Raji (cell line): ENCODE results near the gene TBC1D2.

Experiments
- POLR2A ChIP-seq: IDR thresholded peaks from 2 replicates; pipeline ENCODE4 v1.6.1; 2011; ENCODE audit warnings: low read depth, low read length, control low read depth; ENCODE audit not compliant: insufficient read depth

TBC1D2 gene

DNA sequence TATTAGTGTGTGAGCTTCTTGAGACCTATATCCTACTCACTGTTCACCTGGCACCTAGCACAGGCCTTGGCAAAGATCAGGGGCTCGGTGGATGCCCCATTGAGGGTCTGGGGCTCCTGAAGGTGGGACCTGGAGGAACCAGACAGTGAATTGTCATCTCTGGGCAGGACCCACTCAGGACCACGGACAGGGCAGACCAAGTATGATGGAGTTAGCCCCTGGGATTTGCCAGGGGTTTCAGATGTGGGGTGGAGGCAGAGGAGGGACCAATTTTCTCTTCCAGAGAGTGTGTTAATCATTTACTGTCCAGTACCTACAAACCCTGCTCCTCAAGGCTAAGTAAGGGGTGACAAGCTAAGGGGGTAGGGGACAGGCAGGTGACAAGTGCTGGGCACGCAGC is 29.3 kb upstream of the TBC1D2 start:
- TF ChIP-seq POLR2A: no peak

DNA sequence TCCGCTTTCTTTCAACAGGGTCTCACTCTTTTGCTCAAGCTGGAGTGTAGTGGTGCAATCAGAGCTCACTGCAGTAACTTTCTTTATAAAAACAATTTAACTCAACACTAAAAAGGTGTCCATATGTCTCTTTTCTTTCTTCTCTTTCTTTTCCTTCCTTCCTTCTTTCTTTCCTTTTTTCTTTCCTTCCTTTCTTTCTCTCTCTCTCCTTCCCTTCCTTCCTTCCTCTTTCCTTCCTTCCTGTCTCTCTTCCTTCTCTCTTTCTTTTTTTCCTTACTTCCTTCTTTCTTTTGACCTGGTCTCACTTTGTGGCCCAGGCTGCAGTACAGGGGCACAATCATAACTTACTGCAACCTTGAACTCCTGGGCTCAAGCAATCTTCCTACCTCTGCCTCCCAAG is 25.8 kb upstream of the TBC1D2 start:
- TF ChIP-seq POLR2A: no peak

DNA sequence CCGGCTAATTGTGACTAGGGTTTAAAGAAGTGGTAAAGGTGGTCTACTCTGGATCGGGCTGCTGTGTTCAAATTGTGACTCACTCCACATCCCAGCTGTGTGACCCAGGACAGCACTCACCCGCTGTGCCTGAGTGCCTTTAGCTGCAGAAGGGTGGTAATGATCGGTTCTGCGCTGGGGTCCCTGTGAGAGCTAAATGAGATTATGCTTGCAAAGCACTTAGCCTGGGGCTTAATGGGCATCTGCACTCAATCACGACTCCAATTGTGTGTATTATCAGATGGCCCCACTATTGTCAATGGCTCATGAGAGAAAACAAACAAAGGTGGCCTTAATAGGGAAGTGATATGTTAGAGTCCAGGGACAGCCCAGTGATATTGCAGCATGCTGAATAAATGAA is 25.1 kb upstream of the TBC1D2 start:
- TF ChIP-seq POLR2A: no peak

DNA sequence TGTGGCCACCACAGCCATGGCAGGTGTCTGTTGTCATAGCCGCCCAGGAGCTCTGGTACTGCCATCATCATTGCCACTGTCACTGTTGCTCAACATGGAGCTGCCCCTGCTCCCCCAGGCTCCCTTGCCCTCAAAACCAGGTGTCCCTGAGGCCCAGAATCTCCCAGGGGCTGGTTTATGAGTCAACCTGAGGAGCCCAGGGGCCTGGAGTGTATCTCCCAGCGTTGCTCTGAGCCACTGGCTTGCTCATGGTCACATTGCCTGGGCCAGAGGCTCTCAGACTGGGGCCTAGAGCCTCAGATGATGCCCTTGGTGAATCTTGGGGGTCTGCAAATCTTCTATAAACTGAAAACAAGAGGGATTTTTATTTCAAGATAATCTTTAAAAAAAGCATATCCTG is 24.7 kb upstream of the TBC1D2 start:
- no peak for TF ChIP-seq POLR2A

DNA sequence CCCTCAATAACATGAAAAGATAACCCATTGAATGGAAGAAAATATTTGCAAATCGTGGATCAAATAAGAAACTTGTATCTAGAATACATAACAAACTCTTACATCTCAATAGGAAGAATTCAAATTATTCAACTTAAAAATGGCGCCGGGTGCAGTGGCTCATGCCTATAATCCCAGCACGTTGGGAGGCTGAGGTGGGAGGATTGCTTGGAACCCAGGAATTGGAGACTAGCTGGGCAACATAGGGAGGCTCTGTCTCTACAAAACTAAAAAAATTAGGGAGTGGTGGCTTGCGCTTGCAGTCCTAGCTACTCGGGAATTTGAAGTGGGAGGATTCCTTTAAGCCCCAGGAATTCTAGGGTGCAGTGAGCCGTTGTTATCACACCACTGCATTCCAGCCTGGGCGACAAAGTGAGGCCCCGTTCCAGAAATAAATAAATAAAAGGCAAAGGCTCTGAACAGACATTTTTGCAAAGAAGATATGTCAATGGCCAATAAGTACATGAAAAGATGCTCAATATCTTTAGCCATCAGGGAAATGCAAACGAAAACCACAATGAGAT is 21.5 kb upstream of the TBC1D2 start:
- TF ChIP-seq POLR2A: no peak

DNA sequence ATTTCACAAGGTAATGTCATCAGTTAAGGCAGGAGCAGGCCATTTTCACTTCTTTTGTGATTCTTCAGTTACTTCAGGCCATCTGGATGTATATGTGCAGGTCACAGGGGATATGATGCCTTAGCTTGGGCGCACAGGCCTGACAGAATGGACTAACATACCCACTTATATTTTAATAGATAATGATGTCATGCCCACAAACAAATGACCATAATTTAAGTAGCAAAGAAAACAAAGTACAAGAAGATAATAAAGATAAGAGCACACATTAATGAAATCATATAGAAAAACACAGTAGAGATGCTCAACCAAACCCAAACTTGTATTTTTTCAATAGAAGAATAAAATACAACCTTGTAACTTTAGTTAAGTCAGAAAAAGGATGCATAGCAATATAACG is 19.7 kb upstream of the TBC1D2 start:
- TF ChIP-seq POLR2A: no peak

DNA sequence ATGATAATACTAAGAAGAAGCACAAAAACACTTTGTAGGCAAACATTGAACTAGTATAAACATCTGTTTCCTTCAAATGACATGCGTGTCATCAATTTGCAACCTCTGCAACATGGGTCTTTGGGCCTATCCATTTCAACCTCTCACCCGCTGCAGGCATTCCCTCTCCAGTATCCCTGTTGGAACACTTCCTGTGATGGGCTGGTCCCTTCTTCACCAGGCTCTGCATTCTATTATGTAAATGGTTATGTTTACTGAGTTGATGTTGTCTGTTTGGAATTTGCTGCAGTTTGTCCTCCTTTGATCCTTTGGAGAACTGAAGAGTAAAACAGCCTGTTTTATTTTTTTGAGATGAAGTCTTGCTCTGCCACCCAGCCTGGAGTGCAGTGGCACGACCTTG is 16.6 kb upstream of the TBC1D2 start:
- no peak for TF ChIP-seq POLR2A

DNA sequence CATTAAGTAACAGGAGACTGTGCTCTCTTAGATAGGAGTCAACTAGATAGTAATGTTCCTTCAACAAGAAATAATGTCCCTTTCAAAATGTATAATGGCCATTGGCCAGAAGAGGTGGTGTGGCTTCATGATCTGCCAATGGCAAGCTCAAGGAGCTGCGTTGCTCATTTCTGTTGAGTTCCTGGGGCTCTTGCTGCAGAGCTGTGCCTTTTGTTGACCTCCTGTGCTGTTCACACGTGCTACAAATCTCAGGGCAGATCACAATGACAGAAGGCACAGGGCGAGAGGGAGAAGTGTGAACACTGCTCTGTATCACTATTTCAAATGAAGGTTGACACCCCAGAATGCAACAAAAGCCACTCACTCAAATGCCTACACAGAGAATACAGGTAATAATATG is 16.0 kb upstream of the TBC1D2 start:
- no peak for TF ChIP-seq POLR2A

DNA sequence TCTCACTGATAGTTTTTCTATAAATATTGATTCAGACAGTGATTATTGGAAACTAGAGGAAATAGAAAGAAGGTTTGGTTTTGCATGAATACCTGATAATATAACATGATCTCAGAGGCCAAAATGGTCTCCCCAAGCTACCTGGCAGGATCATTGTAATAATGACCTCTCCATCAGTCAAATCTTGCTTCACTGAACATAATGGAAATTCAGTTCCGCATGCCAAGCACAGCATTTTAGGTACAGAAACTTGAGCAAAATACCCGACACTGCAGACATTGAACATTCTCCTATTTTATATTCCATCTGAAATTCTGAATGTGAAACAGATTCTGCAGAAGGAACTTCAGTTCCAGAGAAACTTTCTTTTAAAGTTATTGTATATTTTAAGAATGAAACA is 9.1 kb upstream of the TBC1D2 start:
- TF ChIP-seq POLR2A: no peak

DNA sequence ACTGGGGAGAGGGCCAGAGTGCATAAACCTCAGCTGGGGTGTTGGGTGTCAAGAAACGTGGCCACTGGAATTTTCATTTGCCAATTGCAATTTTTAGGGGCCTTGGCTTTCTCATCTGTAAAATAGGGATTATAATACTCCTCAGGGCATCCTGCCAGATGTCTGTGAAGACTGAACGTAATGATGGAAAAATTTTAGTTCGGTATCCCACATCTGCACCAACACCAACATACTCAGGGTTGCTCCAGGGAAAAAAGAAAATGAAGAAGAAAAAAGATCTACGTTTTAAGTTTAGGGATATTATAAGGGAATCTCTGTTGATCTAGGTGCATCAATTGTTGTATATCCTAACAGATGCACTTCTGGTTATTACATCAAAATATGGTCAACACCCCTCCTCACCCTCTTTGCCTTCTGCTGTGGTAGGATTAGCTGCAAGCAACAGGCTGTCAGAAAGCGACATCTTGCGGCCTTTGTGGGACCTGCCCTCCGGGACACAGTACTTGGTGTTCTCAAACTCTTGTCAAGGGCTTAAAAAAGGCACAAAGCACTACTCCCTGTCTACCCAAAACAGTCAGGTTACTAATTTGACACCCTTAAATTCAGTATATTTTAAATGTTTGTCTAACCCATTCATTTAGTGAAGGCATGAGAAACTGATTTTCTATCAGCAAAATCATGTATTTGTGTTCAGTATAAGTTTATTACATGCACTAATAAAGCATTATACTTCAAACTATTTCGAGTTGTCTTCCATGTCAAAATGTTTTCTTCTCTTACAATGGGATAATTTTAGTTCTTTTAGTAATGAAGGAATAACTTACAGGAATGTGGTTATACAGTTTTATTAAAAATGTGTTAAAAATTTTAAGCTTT is 8.3 kb upstream of the TBC1D2 start:
- TF ChIP-seq POLR2A: no peak

DNA sequence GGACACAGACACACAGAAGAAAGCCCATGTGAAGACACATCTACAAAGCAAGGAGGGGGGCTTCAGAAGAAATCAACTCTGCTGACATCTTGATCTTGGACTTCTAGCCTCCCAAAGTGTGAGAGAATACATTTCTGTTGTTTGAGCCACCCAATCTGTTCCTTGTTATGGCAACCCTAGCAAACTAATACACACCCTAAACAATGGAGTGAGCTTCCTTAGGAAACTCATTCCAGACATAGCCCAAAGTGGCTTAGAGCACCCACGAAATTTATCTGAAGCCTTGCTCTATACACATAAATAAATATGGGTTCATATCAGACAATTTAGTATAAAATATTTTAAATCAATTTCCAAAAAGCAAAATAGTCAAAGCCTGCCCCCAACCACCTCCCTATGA is 7.6 kb upstream of the TBC1D2 start:
- TF ChIP-seq POLR2A: no peak

DNA sequence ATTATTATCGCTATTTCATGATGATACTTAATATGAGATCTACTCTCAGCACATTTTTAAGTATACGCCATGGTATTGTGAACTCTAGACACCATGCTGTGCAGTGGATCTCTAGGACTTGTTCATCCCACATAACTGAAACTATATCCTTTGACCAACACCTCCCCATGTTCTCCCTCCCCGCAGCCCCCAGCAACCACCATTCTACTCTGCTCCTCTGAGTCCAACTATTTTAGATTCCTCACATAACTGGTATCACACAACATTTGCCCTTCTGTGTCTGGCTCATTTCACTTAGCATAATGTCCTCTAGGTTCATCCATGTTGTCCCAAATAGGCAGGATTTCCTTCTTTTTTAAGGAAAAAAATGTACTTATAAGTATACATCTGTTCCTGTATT is 6.6 kb upstream of the TBC1D2 start:
- TF ChIP-seq POLR2A: no peak

DNA sequence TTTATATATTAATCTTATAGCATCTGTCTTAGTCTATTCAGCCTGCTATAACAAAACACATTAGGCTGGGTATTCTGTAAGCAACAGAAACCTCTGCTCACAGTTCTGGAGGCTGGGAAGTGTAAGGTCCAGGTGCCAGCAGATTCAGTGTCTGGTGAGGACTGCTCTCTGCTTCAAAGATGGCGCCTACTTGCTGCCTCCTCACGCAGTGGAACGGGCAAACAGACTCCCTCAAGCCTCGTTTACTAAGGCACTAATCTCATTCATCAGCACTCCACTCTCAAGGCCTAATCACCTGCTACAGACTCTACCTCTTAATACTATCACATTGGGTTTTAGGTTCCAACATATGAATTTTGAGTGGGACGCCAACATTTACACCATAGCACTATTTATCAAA is 5.2 kb upstream of the TBC1D2 start:
- no peak for TF ChIP-seq POLR2A

DNA sequence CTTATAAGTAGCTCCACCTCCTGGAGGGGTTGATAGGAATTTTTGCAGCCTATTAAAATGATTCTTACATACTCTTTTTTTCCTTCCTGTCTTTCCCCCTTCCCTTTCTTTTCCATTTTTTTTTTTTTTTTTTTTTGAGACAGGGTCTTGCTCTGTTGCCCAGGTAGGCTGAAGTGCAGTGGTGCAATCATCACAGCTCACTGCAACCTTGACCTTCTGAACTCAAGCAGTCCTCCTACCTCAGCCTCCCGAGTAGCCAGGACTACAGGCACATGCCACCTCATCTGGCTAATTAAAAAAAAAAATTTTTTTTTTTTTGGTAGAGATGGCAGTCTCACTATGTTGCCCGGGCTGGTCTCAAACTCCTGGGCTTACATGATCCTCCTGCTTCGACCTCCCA is 4.3 kb upstream of the TBC1D2 start:
- TF ChIP-seq POLR2A: no peak

DNA sequence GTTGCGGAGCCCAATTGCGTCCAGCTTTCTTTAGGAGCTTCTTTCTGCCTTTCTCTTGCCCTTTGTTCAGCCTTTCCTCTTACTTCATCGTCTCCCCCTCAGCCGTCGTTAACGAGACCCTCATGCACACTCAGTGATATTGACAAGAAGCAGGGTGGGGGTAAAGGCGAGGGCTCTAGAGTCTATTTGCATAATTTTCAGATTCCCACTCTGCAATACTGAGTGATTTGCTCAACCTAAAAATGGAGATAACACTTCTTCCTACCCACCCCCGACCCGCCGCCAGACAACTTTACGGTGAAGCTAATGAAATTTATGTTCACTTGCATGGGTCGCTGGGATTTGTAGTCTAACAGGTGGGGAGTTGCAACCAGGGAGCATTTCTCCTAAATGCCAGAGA is 1.3 kb upstream of the TBC1D2 start:
- no peak for TF ChIP-seq POLR2A

DNA sequence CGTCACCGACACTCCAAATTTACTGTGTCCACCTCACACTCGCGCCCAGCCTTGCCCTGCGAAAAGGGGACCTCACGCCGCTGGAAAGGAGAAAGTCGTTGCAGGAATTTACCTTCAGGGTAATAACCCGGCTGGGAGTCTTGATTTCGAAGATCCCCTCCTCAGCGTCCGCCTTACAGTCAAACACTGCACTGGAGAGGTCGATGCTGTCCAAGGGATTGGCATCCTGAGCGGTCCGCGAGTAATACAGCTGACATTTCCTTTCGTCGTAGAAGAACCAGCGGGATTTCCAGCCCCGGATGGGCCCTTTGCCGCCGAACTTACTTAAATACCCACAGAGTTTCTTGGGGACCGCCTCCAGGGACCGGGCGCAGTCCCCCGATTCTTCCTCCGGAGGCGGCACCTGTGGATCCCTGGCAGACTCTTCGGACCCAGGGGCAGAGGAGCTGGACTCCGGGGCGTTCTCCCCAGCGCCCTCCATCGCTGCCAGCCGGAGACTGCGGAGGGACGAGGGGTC is 330 bp downstream of the TBC1D2 start:
- TF ChIP-seq POLR2A: no peak

DNA sequence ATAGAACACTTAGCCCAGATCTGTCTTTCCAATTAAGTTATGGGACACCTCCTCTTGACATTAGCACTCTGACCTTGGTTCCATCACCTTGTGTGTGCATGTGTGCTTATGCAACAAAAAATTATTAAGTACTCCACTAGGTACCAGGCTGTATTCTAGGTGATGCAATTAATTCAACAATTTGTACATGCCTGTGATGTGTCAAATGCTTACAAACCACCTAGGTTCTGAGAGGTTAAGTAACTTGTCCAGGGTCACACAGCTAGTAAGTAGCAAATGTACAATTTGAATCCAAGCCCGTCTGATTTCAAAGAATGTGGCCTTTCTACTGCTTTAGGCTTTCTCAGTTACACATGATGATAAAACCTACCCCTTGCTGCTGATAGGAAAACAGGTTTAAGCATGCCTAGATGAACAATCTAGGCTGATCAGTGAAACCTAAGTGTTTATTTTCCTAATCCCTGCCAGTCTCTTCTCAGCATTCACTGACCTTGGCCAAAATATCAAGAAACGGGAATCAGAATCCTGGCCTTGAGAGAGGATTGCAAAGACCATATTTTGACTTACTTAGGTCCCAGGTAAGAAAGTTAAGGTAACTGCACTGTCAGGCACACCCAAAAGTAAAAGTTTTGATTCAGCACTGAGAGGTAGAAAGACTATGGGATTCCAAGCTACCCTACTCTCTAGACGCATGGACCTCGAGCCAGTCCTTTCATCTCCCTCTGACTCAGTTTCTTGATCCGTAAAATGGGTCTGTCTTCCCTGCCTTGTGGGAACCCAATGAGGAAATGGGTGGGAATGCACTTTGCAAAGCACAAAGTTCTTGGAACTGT is 1.0 kb downstream of the TBC1D2 start:
- no peak for TF ChIP-seq POLR2A

DNA sequence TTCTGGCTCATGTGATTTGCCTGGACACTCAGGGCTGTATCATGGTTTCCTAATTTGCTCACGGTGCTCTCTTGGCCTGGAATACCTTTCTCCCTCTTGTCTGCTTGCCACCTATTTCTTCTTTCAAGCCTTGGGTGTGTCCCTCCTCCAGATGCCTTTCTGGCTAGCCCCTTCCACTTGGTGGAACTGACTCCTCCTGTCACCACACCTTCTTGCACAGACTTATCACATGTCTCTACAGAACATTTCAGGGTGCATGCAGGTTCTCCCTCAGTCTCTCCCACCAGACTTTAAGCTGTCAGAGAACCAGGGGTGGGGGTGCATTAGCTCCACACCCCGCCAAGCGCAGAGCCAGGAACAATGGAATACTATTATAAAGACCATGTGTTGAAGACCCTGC is 1.9 kb downstream of the TBC1D2 start:
- no peak for TF ChIP-seq POLR2A
